Body of pancreas (tissue), 4 donors: ENCODE measurements around the gene SART3. TPM values are rescaled to one million over a fixed set of nuclear protein-coding genes. Genes with fewer than 3 reads are reported as not detected.

Experiments used
- ATAC-seq: fragments of 150-250 bp; one replicate; pipeline ENCODE4 v1.9.1; 2016
- DNase-seq, 4 donors: peaks; one replicate each; pipeline ENCODE4 v3.0.0-alpha.2; 2019
- H3K27ac ChIP-seq, 4 donors: fragments of 200-600 bp; sonication (generic); 1 replicate in 3 of 4; 2 replicates in 1 of 4; pipeline versions ENCODE4 v1.5.1 to v1.6.1; 2016 to 2019; ENCODE audit warnings: mild to moderate bottlenecking in 1 of 4, mixed read lengths in 1 of 4, moderate library complexity in 1 of 4
- H3K27me3 ChIP-seq, 2 donors: fragments of 200-600 bp; sonication (generic); one replicate each; pipeline ENCODE4 v1.6.0; 2016; ENCODE audit warnings: mild to moderate bottlenecking in 1 of 2
- H3K36me3 ChIP-seq, 2 donors: fragments of 200-600 bp; sonication (generic); replicated peaks in 1 of 2; 2 replicates each; pipeline ENCODE4 v1.5.1; 2016; ENCODE audit warnings: low read depth in 2 of 2; ENCODE audit not compliant: insufficient read depth in 1 of 2
- H3K4me1 ChIP-seq: fragments of 200-600 bp; sonication (generic); one replicate; pipeline ENCODE4 v1.6.0; 2016
- H3K4me3 ChIP-seq, 2 donors: fragments of 200-600 bp; sonication (generic); 1 replicate in 1 of 2; 2 replicates in 1 of 2; pipeline ENCODE4 v1.5.1; 2016 to 2019
- H3K9me3 ChIP-seq, 3 donors: fragments of 200-600 bp; sonication (generic); 1 replicate in 2 of 3; 2 replicates in 1 of 3; pipeline ENCODE4 v1.5.1; 2016
- POLR2A ChIP-seq, 3 donors: fragments of 450-650 bp; IDR thresholded peaks; one replicate each; pipeline ENCODE4 v1.6.1; 2016; ENCODE audit warnings: antibody characterized with exemption in 3 of 3, mild to moderate bottlenecking in 2 of 3
- WGBS, 2 donors: methylation state at CpG; one replicate each; pipeline ENCODE4 v1.1.5; 2017; 5-methylcytosine and 5-hydroxymethylcytosine counted together
- intact Hi-C: fragments of 100-400 bp; cut with DNase I; formaldehyde crosslinking; loops from one replicate; pipeline ENCODE4 v1.15.1; 2023
- total RNA-seq, 2 donors: library from RNA; depleted of rRNA; stranded (reverse); fragments of >200 nt; gene quantifications; one replicate each; pipeline ENCODE4 v1.1.0, GENCODE V29; 2016
- TF ChIP-seq, protein P1 (sequence below), 7 experiments: fragments of 450-650 bp in 4 of 7; fragments of 200-600 bp in 3 of 7; sonication (generic) in 3 of 7; IDR thresholded peaks; one replicate each; pipeline ENCODE4 v1.5.1; 2016 to 2019; ENCODE audit warnings: antibody characterized with exemption in 7 of 7

The SART3 gene
- total RNA-seq, 2 donors from 2014 or later, result 20.2 to 38.6 TPM

DNA sequence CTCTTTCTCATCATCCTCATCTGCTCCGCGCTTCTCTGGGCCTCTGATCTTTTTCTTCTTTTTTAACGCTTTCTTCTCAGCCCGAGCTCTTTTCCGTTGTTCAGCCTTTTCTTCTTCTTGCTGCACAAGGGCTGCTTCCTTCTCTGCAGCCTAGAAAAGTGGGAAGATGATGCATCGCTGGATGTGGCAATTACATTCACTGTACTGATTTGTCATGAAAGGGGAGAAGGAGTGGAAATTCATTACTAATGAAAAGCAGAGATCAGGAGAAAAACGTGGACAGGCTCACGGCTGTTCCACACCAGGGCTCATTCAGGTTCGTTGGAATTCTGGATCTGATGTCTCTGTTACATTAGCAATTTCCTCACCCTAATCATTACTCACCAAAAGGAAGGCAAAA, 30.8 kb downstream of the SART3 start:
- no peaks in the 10 kb centered on the region for H3K4me1 ChIP-seq
- H3K36me3 ChIP-seq, result peaks cover 0 to 48% of the 10 kb centered on the region in 2 donors
- DNase-seq, result no peak
- 90 to 91% methylated on average over 9 of the region's 9 CpGs for WGBS, 2 donors
- ATAC-seq, result no peak
- H3K27ac ChIP-seq, result no peak overlapping the region
- TF ChIP-seq, protein P1, sequence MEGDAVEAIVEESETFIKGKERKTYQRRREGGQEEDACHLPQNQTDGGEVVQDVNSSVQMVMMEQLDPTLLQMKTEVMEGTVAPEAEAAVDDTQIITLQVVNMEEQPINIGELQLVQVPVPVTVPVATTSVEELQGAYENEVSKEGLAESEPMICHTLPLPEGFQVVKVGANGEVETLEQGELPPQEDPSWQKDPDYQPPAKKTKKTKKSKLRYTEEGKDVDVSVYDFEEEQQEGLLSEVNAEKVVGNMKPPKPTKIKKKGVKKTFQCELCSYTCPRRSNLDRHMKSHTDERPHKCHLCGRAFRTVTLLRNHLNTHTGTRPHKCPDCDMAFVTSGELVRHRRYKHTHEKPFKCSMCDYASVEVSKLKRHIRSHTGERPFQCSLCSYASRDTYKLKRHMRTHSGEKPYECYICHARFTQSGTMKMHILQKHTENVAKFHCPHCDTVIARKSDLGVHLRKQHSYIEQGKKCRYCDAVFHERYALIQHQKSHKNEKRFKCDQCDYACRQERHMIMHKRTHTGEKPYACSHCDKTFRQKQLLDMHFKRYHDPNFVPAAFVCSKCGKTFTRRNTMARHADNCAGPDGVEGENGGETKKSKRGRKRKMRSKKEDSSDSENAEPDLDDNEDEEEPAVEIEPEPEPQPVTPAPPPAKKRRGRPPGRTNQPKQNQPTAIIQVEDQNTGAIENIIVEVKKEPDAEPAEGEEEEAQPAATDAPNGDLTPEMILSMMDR (IDR thresholded peaks at IDR 0.05), result no peak
- TF ChIP-seq POLR2A (IDR thresholded peaks at IDR 0.05), result no peak
- intact Hi-C loops, result no loop called here
- no peak overlapping the region for H3K4me3 ChIP-seq
- no peaks in the 10 kb centered on the region for H3K27me3 ChIP-seq
- H3K9me3 ChIP-seq, result no peaks in the 10 kb centered on the region

DNA sequence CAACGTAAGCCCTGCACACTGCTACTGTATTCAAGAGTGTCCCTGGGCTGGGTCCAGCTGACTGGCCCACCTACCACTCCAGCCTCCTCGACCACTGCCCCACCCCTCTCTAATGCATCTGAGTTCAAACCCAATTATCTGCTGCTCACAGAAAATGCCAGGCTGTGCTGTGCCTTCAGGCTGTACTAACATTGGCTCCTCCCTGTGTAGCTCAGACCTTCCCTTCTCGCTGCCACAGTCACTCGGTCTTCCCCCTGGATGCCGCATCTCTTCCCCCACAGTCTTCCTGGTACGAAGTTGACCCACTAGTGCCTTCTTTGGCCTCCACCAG, 33.8 kb downstream of the SART3 start:
- Histone ChIP-seq H3K4me1 (no peaks in the 10 kb centered on the region), H3K27me3 (no peaks in the 10 kb centered on the region), H3K9me3 (no peaks in the 10 kb centered on the region), H3K27ac (no peak overlapping the region), H3K4me3 (no peak overlapping the region), H3K36me3 (peaks cover 0 to 53% of the 10 kb centered on the region in 2 donors)
- TF ChIP-seq, protein P1 (IDR thresholded peaks at IDR 0.05), result no peak
- TF ChIP-seq POLR2A (IDR thresholded peaks at IDR 0.05), result no peak
- DNase-seq, result no peak
- intact Hi-C loops, result no loop called here
- no peak for ATAC-seq
- WGBS, 2 donors, result 84 to 92% methylated on average over 6 of the region's 6 CpGs

DNA sequence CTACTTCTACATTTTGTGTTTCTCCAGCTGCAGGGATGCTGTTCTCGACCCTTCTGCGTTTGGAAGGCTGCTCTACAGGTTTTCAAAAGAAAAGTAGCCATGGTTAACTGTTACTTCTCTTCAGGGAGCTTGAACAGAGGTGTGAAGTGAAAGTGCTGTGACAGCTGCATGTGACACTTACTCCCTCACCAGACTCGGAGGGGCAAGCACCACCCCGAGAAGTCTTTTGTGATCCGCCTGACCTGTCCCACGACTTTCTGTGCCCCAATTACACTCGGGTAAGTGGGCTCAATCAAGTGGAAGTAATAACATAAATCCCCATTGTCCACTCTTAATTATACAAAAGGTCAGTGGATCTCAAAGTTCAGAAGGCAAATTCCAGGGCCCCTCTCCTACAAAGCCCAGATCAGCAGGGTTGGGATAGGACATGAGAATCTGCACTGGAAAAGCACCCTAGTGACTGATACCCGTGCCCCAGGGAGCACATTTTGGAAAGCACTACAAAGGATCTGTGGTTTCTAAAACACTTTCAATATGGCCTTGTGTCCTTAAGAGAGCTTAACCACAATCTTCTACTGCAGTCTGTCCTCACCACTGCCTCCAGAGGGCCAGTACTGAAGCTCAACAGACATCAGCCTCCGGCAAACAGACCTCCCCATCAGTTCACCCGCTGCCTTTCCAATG, 34.3 kb downstream of the SART3 start:
- TF ChIP-seq, protein P1 (IDR thresholded peaks at IDR 0.05), result no peak
- no peak for TF ChIP-seq POLR2A (IDR thresholded peaks at IDR 0.05)
- H3K4me1 ChIP-seq, result no peaks in the 10 kb centered on the region
- no peak overlapping the region for H3K4me3 ChIP-seq
- peaks cover 0 to 49% of the 10 kb centered on the region in 2 donors for H3K36me3 ChIP-seq
- no peak for DNase-seq
- no peaks in the 10 kb centered on the region for H3K9me3 ChIP-seq
- 75 to 80% methylated on average over 9 to 10 of the region's 10 CpGs for WGBS, 2 donors
- intact Hi-C loops, result no loop called here
- no peak for ATAC-seq
- no peak overlapping the region for H3K27ac ChIP-seq
- no peaks in the 10 kb centered on the region for H3K27me3 ChIP-seq

DNA sequence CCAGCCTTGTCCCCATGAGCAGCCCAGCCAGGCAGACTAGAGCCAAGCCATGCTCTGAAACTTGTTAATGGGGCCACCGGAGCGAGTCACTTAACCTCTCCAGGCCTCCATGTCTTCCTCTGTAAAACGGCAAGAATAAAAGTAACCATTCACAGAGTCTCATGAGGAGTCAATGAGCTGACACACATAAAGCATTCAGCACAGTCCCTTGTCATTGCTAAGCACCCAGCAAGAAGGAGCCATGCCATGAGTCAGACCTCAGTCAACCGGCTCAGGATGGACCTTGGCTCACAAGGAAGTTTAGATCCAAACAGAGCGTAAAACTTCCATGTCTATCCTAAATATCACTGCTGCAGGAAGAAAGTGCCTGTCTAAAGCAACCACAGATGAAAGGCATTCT, 35.3 kb downstream of the SART3 start:
- TF ChIP-seq, protein P1 (IDR thresholded peaks at IDR 0.05), result no peak
- no peak for TF ChIP-seq POLR2A (IDR thresholded peaks at IDR 0.05)
- H3K4me3 ChIP-seq, result no peak overlapping the region
- no peak for ATAC-seq
- peaks cover 0 to 55% of the 10 kb centered on the region in 2 donors for H3K36me3 ChIP-seq
- H3K27me3 ChIP-seq, result no peaks in the 10 kb centered on the region
- WGBS, 2 donors, result 86 to 87% methylated on average over 5 of the region's 5 CpGs
- intact Hi-C loops, result no loop called here
- H3K27ac ChIP-seq, result no peak overlapping the region
- no peaks in the 10 kb centered on the region for H3K9me3 ChIP-seq
- no peaks in the 10 kb centered on the region for H3K4me1 ChIP-seq
- no peak for DNase-seq

DNA sequence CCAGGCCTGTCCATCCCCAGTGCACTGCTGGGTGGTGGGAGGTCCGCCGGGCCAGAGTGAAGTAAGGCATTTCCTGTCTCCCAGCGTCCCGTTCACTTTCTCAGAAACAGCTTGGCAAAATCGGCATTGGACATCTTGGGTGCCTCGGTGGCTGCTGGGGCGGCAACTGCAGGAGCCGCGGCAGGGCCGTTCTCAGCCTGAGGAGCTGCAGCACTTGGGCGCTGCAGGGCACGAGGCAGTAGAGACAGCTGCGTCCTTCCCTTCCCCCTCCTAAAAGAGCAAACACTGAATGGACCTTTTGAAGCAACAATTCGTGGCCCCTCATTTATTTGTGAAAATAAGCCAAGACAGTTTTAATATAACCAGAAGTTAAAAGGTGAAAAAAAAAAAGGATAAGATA, 37.6 kb downstream of the SART3 start:
- intact Hi-C loops, result no loop called here
- Histone ChIP-seq H3K27me3 (no peaks in the 10 kb centered on the region), H3K4me3 (no peak overlapping the region), H3K9me3 (no peaks in the 10 kb centered on the region), H3K27ac (no peak overlapping the region), H3K4me1 (peaks cover 8% of the 10 kb centered on the region), H3K36me3 (peaks cover 0 to 46% of the 10 kb centered on the region in 2 donors)
- no peak for TF ChIP-seq POLR2A (IDR thresholded peaks at IDR 0.05)
- TF ChIP-seq, protein P1 (IDR thresholded peaks at IDR 0.05), result no peak
- DNase-seq (no peak), ATAC-seq (no peak)
- WGBS, 2 donors, result 79 to 90% methylated on average over 14 of the region's 14 CpGs
